CD4-positive, alpha-beta T cell treated with Interleukin-6 at 100 ng/mL for 8 hours (primary cell): ENCODE measurements around the gene WIPF1.

Experiments
- DNase-seq: peaks from one replicate; pipeline ENCODE4 v3.0.0-alpha.2; 2020; ENCODE audit warnings: mixed read lengths, low spot score

Gene WIPF1

GRCh38 chr2:174621323-174621722, 23.7 kb upstream of the WIPF1 start:
- DNase-seq, result no peak

- no peak for DNase-seq
Measured at GRCh38 chr2:174618179-174618578, 20.6 kb upstream of the WIPF1 start.

GRCh38 chr2:174617718-174618117, 20.1 kb upstream of the WIPF1 start:
- no peak for DNase-seq

GRCh38 chr2:174617120-174617519, 19.5 kb upstream of the WIPF1 start:
- DNase-seq, result no peak

- DNase-seq, result no peak
Measured at GRCh38 chr2:174615871-174616436, 18.4 kb upstream of the WIPF1 start.

DNA sequence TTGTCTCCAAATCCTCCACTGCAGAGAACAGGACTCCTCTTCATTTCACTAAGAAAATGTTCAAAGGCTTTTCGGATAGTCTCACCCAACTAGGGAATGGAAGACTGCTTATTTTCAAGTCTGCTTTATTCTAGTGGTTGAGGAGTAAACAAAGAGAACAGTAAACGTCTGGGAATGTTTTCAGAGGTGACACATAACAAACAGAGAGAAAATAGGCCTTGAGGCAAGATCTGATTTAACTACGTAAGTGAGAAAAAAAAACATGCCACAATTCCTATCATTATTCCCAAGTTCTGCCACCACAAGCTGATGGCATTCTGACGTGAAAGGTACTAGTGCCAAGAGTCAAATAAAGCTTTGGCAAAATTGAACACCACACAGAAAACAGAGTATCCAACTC, 16.7 kb upstream of the WIPF1 start:
- no peak for DNase-seq

- DNase-seq, result no peak
Measured at GRCh38 chr2:174613531-174613930, 15.9 kb upstream of the WIPF1 start.

DNA sequence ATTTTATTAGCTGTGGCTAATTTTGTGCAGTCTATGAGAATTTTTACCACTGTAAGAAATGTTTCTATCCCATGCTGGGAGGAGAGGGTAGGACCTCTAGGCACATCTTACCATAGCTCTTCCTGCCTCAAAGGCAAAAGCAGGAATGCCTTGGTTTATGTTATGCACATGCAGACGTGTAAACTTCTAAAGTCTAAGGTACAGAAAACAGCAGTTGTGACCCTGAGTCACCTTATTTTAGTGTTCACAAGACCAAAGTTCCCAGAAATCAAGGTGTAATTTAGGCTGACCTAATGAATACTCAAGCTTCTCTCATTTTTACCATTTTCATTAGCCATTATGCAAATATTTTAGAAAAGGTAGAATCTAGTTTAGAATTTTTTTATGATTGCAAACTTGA, 15.4 kb upstream of the WIPF1 start:
- DNase-seq, result no peak

DNA sequence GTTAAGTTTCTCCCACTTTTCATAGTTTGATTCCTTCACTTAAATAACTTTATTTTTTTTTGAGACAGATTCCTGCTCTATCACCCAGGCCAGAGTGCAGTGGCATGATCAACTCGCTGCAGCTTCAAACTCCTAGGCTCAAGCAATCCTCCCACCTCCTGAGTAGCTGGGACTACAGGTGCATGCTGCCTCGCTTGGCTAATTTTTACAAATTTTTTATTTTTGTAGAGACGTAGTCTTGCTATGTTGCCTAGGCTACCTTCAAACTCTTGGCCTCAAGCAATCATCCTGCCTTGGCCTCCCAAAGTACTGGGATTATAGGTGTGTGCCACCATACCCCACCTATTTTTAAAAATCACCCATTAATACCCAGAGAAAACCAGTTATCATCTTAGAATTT, 14.2 kb upstream of the WIPF1 start:
- no peak for DNase-seq

DNA sequence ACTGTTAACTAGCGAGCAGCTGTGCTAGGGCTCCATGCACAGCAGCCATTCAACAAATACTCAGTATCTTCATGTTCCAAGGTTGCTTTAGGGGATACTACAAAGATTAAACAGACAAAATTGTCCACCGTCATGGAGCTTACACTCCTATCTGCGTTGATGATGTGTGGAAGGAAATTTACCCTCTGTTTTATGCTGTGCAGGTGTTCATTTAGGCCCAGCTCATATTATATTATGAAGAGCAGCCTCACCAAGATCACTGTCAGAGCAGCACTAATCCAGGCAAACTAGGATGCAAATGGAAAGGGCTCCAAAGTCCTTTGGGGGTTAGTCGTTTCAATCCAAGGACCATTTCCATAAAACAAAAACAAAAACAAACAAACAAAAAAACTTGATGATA, 13.4 kb upstream of the WIPF1 start:
- no peak for DNase-seq

DNA sequence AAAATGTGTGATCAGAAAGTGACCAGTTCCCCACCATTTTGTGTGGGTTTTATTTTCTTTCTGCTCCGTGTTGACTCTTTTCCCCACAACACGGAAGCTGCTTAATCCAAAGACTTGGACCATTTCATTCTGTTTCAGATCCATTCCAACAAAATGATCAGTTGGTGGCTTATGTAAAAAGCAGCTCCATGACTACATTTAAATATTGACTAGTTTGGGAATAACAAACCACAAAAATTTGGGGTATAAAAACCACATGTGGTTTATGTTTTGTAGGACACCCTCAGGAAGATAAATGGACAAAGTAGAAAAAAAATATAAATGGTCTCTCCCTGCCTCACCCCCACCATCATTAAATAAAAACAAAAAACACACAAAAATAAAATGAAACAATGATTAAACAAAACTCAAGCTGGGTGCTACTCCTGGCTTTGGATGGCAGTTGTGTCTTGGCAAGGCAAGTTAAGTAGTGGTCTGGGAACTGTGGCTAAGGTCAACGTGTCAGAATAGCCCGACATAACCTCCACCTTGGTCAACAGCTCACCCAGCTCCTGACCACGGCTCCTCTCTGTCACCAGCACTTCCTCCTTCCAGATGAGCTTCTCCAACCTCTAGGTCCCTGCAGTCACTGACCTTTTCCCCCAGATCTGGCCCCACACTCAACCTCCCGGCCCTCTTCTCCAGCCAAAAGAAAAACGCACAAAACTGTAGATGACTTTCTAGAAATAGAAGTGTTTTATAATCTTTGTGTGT, 12.8 kb upstream of the WIPF1 start:
- no peak for DNase-seq

- no peak for DNase-seq
Measured at GRCh38 chr2:174609261-174609660, 11.7 kb upstream of the WIPF1 start.

GRCh38 chr2:174608866-174609214, 11.2 kb upstream of the WIPF1 start:
- no peak for DNase-seq

DNA sequence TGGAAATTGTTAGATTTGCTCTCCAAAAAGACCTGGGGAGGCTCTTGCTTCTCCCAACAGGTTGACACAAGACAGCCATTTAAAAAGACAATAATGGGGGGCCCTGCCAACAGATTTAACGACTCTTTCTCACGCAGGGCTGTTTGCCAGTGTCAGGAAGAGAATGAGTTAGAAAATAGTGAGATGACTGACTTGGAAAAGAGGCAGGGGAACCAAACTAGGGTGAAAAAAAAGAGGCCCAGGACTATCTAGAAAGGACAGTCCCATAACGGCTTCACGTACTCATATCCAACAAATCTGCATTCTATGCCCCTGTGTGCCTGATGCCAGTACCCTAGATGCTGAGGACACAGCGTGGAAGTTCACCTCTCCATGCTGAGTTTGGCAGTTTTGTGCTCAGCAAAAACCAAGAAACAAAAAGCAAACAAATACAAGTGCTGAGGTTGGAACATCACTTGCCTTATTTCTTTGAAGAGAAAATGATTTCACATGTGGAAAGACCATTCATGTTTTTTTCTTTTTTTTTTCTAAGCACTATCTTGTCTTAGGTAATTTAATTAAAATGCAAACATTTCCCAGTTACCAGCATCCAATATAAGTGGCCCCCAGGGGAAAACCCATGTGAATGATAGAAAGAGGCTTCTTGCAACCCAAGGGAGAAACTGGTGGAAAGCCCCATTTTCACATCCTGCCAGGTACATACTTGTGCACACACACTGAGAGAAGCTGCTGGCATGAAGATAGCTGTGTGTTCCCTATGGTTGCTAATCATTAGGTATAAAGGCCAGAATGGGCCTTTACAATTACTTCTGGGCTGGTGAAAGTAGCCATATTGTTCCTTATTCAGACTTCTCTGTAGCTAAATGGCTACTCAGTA, 10.6 kb upstream of the WIPF1 start:
- DNase-seq, result peak; percentile 58

- DNase-seq, result no peak
Measured at GRCh38 chr2:174607584-174607983, 10.0 kb upstream of the WIPF1 start.

DNA sequence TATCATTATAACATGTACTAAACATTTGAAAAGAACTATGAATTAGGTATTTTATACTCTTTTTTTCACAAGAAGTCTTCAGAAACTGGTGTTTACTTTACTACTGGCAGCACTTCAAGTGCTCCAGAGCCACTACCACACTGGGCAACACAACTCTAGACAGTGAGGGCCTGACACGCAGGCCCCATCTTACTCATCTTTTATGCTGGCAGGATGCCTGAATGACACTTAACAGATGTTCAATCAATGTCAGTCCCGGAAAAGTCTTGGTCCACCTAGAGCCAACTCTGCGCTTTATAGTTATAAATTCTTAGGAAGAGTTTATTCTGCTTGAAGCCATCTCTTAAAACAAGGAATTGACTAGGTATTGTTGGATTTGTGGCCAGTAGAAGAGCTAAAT, 8.7 kb upstream of the WIPF1 start:
- peak; percentile 49 for DNase-seq

DNA sequence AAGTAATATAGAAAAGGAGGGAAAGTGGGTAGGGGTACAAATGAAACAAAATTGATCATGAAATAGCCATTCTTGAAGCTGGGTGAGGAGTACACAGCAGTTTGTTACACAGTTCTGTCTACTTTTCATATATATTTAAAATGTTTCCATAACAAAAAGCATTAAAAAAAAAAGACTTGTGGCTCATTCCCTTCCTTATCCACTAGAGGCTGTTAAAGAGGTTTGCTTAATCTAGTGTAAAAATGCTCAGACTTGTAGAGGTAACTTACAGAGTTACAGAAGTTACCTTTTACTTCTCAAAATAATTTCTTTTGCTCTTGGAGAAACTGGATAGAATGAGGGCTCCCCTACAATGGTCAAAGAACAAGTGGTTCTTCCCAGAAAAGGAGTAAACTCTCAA, 8.1 kb upstream of the WIPF1 start:
- DNase-seq, result no peak

GRCh38 chr2:174603280-174603679, 5.7 kb upstream of the WIPF1 start:
- DNase-seq, result peak; percentile 74

GRCh38 chr2:174602745-174603144, 5.1 kb upstream of the WIPF1 start:
- DNase-seq, result no peak

DNA sequence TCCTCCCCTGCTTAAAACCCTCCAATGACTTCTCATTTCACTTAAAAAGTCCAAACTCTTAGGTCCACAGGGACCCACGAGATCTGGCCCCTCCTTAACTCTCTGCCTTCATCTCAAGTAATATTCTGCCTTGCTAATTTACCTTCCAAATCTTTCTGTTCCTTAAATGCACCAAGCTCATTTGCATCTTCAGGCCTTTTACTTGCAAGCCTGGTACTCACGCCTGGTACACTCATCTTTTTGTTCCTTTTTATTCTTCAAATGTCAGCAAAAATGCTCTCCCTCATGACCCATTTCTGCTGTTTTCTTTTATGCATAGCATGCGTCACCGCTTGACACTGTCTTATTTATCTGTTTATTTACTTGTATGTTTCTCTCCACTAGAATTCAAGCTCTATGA, 2.7 kb upstream of the WIPF1 start:
- DNase-seq, result peak; percentile 27

- no peak for DNase-seq
Measured at GRCh38 chr2:174599310-174599921, 1.8 kb upstream of the WIPF1 start.

DNA sequence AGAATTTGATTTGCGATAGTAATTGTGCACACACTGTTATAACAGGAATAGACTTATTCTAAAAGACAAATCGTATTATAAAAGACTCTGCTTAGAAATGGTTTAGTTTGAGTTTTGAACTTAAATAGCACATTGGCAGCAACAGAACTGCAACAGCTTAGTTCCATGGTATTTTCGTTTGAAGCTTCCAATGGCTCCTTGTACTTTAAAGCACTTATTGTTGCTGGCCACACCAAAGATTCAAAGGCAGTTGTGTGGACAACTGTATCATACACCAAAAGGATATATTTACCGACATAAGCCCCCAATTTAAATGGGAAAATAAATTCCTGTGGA, 627 bp downstream of the WIPF1 start:
- DNase-seq, result no peak

DNA sequence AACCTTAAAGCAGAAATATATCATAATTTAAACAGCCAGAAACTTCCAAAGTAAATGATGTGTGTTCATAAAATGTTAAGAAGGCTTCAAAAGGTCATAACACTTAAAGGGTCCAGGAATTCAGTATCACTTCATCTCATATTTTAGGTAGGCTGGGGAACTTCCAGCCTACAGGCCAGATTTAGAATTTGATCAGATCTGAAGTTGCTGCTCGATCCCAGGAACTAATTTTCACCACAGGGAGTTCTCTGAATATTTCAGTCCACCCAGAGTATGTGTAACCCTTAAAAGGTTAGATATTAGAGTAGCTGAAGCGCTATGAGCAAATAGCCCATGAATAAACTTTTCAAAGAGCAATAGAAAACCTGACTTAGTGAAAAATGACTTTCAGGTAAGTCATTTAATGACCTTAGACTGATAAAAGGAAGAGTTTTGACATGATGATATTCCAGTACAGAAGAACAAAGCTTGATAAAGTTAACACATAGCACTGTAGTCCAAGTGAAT, 1.7 kb downstream of the WIPF1 start:
- DNase-seq, result no peak
